HepG2 (cell line): Measurements from ENCODE around the gene COX7A2L. TPM values are rescaled to one million over a fixed set of nuclear protein-coding genes. Genes with fewer than 3 reads are reported as not detected.
A peak's percentile ranks its signal among the peaks of the same experiment; 100 is the strongest.

Experiments
- CBX2 ChIP-seq, 2 experiments: fragments of 200-600 bp in 1 of 2; sonication (generic); formaldehyde crosslinking in 1 of 2; IDR thresholded peaks; 2 replicates each; pipeline versions ENCODE4 v1.7.0 to v1.8.1; 2018 to 2022; ENCODE audit warnings: low read depth in 2 of 2, low read length in 1 of 2, mild to moderate bottlenecking in 1 of 2, missing genetic modification reagents in 1 of 2
- FOXA1 ChIP-seq, 2 experiments: fragments of 450-650 bp in 1 of 2; sonication (generic) in 1 of 2; formaldehyde crosslinking in 1 of 2; IDR thresholded peaks; 2 replicates each; pipeline versions ENCODE4 v1.4.0 to v1.6.1; 2016 to 2020; ENCODE audit warnings: missing genetic modification reagents in 1 of 2
- FOXA3 ChIP-seq: IDR thresholded peaks from 2 replicates; pipeline ENCODE4 v1.6.1; 2016; ENCODE audit warnings: missing genetic modification reagents, missing compliant biosample characterization
- FOXK1 ChIP-seq: sonication (generic); formaldehyde crosslinking; IDR thresholded peaks from 2 replicates; pipeline ENCODE4 v1.4.0; 2020; ENCODE audit warnings: low read depth, missing genetic modification reagents, borderline replicate concordance
- HDAC1 ChIP-seq: sonication (generic); formaldehyde crosslinking; IDR thresholded peaks from 2 replicates; pipeline ENCODE4 v1.5.1; 2020; ENCODE audit warnings: mild to moderate bottlenecking, missing genetic modification reagents
- HDAC2 ChIP-seq: sonication (generic); formaldehyde crosslinking; IDR thresholded peaks from 2 replicates; pipeline ENCODE4 v1.4.0; 2020; ENCODE audit warnings: missing genetic modification reagents
- HOXA9 ChIP-seq: sonication (generic); formaldehyde crosslinking; IDR thresholded peaks from 2 replicates; pipeline ENCODE4 v1.8.1; 2022; ENCODE audit warnings: missing genetic modification reagents, mild to moderate bottlenecking, moderate library complexity, borderline replicate concordance
- KDM3A ChIP-seq: IDR thresholded peaks from 2 replicates; pipeline ENCODE4 v1.6.1; 2018; ENCODE audit warnings: low read depth, missing compliant biosample characterization
- MAFK ChIP-seq, 2 experiments: IDR thresholded peaks in 1 of 2; conservative IDR thresholded peaks in 1 of 2; 2 replicates each; pipeline ENCODE4 v1.6.1; 2011; ENCODE audit warnings: improper control_type of control experiment in 2 of 2, low read length in 2 of 2
- MBD4 ChIP-seq: IDR thresholded peaks from 2 replicates; pipeline ENCODE4 v1.6.1; 2012; ENCODE audit warnings: low read length, inconsistent platforms, borderline replicate concordance
- MYC ChIP-seq: sonication (generic); formaldehyde crosslinking; IDR thresholded peaks from 2 replicates; pipeline ENCODE4 v1.9.0; 2021; ENCODE audit warnings: missing genetic modification reagents, borderline replicate concordance
- NFE2L2 ChIP-seq: fragments of 150-350 bp; IDR thresholded peaks from 2 replicates; pipeline ENCODE4 v1.6.1; 2014; ENCODE audit warnings: low read length
- NFKB2 ChIP-seq: sonication (generic); formaldehyde crosslinking; IDR thresholded peaks from 2 replicates; pipeline ENCODE4 v1.4.0; 2020; ENCODE audit warnings: missing genetic modification reagents, borderline replicate concordance
- RARG ChIP-seq: sonication (generic); formaldehyde crosslinking; IDR thresholded peaks from 2 replicates; pipeline ENCODE4 v1.4.0; 2020; ENCODE audit warnings: low read depth, mild to moderate bottlenecking, missing genetic modification reagents
- RFX5 ChIP-seq: IDR thresholded peaks from 2 replicates; pipeline ENCODE4 v1.6.1; 2011; ENCODE audit warnings: low read depth, low read length, improper control_type of control experiment
- SNRNP70 ChIP-seq: fragments of 200-400 bp; formaldehyde crosslinking; IDR thresholded peaks from 2 replicates; pipeline ENCODE4 v1.6.1; 2017; ENCODE audit warnings: mild to moderate bottlenecking, low read depth, low read length, moderate library complexity
- TCF7 ChIP-seq: sonication (generic); IDR thresholded peaks from 2 replicates; pipeline ENCODE4 v1.6.1; 2016; ENCODE audit warnings: antibody characterized with exemption, low read depth
- ZBTB1 ChIP-seq: sonication (generic); formaldehyde crosslinking; IDR thresholded peaks from 2 replicates; pipeline ENCODE4 v1.4.0; 2020; ENCODE audit warnings: missing genetic modification reagents, borderline replicate concordance
- ZNF264 ChIP-seq: sonication (generic); formaldehyde crosslinking; IDR thresholded peaks from 2 replicates; pipeline ENCODE4 v1.4.0; 2020; ENCODE audit warnings: missing genetic modification reagents
- ZNF616 ChIP-seq: sonication (generic); formaldehyde crosslinking; IDR thresholded peaks from 2 replicates; pipeline ENCODE4 v1.5.0; 2020; ENCODE audit warnings: low read depth, mild to moderate bottlenecking, missing genetic modification reagents
- polyA plus RNA-seq, 8 experiments: library from polyadenylated mRNA; depleted of rRNA in 3 of 8; stranded (reverse) in 7 of 8; unstranded in 1 of 8; fragments of >200 nt; fragmentation: Illumina TruSeq in 4 of 8; extraction: Trizol in 4 of 8; gene quantifications; 2 replicates each; pipeline versions ENCODE4 v1.2.1 to v1.2.3, GENCODE V29; 2011 to 2016; ENCODE audit warnings: low read depth in 4 of 8, missing spikeins in 1 of 8, mixed read lengths in 1 of 8; ENCODE audit not compliant: insufficient read depth in 1 of 8
- total RNA-seq, 5 experiments: library from RNA; depleted of rRNA; stranded (reverse); fragments of >200 nt; fragmentation: Illumina TruSeq; extraction: Trizol; gene quantifications; 2 replicates each; pipeline ENCODE4 v1.2.3, GENCODE V29; 2016; ENCODE audit warnings: low read depth in 1 of 5
- TF ChIP-seq, protein P1 (sequence below): sonication (generic); formaldehyde crosslinking; IDR thresholded peaks from 2 replicates; pipeline ENCODE4 v1.5.0; 2020; ENCODE audit warnings: mild to moderate bottlenecking, missing genetic modification reagents, borderline replicate concordance
- TF ChIP-seq, protein P2 (sequence below): sonication (generic); formaldehyde crosslinking; IDR thresholded peaks from 2 replicates; pipeline ENCODE4 v1.4.0; 2020; ENCODE audit warnings: missing genetic modification reagents
- TF ChIP-seq, protein P3 (sequence below): sonication (generic); formaldehyde crosslinking; IDR thresholded peaks from 2 replicates; pipeline ENCODE4 v1.4.0; 2020; ENCODE audit warnings: missing genetic modification reagents

The COX7A2L gene
- total and polyA plus RNA-seq, 2 of the 13 experiments (the other 11 are each of a cell fraction or from before 2014, with no cell fraction given): 155 to 201 TPM

DNA sequence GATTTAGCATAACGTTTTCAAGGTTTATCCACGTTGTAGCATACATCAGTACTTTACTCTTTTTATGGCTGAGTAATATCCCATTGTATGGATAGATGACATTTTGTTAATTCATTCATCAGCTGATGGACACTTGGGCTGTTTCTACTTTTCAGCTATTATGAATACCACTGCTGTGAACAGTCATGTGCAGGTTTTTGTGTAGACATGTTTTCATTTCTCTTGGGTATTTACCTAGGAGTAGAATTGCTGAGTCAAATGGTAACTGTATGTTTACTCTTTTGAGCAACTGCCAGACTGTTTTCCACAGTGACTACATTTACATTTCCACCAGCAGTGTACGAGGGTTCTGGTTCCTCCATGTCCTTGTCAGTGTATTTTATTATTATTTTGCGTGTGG, 33.9 kb downstream of the COX7A2L start (continued):
- TF ChIP-seq, protein P1, sequence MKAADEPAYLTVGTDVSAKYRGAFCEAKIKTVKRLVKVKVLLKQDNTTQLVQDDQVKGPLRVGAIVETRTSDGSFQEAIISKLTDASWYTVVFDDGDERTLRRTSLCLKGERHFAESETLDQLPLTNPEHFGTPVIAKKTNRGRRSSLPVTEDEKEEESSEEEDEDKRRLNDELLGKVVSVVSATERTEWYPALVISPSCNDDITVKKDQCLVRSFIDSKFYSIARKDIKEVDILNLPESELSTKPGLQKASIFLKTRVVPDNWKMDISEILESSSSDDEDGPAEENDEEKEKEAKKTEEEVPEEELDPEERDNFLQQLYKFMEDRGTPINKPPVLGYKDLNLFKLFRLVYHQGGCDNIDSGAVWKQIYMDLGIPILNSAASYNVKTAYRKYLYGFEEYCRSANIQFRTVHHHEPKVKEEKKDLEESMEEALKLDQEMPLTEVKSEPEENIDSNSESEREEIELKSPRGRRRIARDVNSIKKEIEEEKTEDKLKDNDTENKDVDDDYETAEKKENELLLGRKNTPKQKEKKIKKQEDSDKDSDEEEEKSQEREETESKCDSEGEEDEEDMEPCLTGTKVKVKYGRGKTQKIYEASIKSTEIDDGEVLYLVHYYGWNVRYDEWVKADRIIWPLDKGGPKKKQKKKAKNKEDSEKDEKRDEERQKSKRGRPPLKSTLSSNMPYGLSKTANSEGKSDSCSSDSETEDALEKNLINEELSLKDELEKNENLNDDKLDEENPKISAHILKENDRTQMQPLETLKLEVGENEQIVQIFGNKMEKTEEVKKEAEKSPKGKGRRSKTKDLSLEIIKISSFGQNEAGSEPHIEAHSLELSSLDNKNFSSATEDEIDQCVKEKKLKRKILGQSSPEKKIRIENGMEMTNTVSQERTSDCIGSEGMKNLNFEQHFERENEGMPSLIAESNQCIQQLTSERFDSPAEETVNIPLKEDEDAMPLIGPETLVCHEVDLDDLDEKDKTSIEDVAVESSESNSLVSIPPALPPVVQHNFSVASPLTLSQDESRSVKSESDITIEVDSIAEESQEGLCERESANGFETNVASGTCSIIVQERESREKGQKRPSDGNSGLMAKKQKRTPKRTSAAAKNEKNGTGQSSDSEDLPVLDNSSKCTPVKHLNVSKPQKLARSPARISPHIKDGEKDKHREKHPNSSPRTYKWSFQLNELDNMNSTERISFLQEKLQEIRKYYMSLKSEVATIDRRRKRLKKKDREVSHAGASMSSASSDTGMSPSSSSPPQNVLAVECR (CRISPR knock-in tag): peak; percentile 27; the same call in 1 of the 2 replicates
- TF ChIP-seq MYC (CRISPR knock-in tag) (no peak), MBD4 (peak; percentile 70; the same call in 1 of the 2 replicates), FOXA3 (CRISPR knock-in tag) (peak; percentile 93), HOXA9 (CRISPR knock-in tag) (no peak), CBX2 (IDR thresholded peaks at IDR 0.05; ENCODE audit: low read depth, low read length) (no peak), CBX2 (CRISPR knock-in tag; IDR thresholded peaks at IDR 0.05; ENCODE audit: low read depth) (no peak), SNRNP70 (no peak), FOXA1 (IDR thresholded peaks at IDR 0.05) (no peak), FOXA1 (CRISPR knock-in tag; IDR thresholded peaks at IDR 0.05) (peak; percentile 85), RFX5 (peak; percentile 13; the same call in 1 of the 2 replicates), NFKB2 (CRISPR knock-in tag) (no peak), ZNF264 (CRISPR knock-in tag) (no peak), ZBTB1 (CRISPR knock-in tag) (no peak), NFE2L2 (peak; percentile 40; the same call in 1 of the 2 replicates), RARG (CRISPR knock-in tag) (no peak), HDAC2 (CRISPR knock-in tag) (0 out of 2 replicates have a peak, but pooled peaks have one; percentile 16), HDAC1 (CRISPR knock-in tag) (no peak), ZNF616 (CRISPR knock-in tag) (no peak), FOXK1 (CRISPR knock-in tag) (peak; percentile 86), MAFK (conservative IDR thresholded peaks at IDR 0.05 in 1 of 2, IDR thresholded peaks at IDR 0.05 in 1 of 2; ENCODE audit: low read length in 2 of 2) (peak; percentile 93 to 96), KDM3A (no peak), TCF7 (no peak)
- TF ChIP-seq, protein P2, sequence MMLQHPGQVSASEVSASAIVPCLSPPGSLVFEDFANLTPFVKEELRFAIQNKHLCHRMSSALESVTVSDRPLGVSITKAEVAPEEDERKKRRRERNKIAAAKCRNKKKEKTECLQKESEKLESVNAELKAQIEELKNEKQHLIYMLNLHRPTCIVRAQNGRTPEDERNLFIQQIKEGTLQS: no peak
- TF ChIP-seq, protein P3, sequence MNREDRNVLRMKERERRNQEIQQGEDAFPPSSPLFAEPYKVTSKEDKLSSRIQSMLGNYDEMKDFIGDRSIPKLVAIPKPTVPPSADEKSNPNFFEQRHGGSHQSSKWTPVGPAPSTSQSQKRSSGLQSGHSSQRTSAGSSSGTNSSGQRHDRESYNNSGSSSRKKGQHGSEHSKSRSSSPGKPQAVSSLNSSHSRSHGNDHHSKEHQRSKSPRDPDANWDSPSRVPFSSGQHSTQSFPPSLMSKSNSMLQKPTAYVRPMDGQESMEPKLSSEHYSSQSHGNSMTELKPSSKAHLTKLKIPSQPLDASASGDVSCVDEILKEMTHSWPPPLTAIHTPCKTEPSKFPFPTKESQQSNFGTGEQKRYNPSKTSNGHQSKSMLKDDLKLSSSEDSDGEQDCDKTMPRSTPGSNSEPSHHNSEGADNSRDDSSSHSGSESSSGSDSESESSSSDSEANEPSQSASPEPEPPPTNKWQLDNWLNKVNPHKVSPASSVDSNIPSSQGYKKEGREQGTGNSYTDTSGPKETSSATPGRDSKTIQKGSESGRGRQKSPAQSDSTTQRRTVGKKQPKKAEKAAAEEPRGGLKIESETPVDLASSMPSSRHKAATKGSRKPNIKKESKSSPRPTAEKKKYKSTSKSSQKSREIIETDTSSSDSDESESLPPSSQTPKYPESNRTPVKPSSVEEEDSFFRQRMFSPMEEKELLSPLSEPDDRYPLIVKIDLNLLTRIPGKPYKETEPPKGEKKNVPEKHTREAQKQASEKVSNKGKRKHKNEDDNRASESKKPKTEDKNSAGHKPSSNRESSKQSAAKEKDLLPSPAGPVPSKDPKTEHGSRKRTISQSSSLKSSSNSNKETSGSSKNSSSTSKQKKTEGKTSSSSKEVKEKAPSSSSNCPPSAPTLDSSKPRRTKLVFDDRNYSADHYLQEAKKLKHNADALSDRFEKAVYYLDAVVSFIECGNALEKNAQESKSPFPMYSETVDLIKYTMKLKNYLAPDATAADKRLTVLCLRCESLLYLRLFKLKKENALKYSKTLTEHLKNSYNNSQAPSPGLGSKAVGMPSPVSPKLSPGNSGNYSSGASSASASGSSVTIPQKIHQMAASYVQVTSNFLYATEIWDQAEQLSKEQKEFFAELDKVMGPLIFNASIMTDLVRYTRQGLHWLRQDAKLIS: 0 out of 2 replicates have a peak, but pooled peaks have one; percentile 5
